NK-92 treated with Interleukin-12 subunit alpha and Interleukin-12 subunit beta, amount 100 ng/mL, for 24 hours (cell line): ENCODE data around the gene PRDM11.

ENCODE experiments used
- DNase-seq: peaks from one replicate; lab custom pipeline; 2025; lab: John Stamatoyannopoulos, UW

The PRDM11 gene

DNA sequence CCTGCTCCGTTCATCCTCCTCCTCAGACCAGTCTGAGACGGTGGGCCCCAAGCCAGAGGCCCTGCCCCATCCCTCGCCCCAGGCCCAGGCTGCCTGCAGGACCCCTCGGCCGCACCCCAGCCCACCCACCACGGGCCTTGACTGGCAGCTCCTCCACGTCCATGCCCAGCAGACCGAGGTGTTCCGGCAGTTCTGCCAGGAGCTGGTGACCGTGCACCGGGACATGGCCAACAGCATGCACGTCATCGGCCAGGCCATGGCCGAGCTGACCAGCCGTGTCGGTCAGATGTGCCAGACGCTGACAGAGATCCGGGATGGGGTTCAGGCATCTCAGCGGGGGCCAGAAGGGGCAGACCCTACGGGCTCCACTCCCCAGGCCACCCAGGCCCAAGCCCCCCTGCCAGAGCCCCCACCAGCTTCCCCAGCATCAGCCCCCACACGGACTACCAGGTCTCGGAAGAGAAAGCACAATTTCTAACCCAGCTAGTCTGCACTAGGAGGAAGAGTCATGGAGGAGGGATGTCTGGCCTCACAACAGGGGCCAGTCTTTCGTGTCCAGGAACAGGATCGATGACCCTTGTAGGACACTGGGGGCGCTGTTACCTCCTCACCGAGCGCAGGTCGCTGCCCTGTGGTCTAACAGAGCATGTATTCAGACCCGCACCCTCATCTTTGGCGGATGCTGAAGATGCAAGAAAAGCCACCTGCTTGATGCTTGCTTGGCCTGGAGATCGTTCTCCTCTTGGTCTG lies 66.3 kb downstream of the PRDM11 start:
- DNase-seq = no peak

DNA sequence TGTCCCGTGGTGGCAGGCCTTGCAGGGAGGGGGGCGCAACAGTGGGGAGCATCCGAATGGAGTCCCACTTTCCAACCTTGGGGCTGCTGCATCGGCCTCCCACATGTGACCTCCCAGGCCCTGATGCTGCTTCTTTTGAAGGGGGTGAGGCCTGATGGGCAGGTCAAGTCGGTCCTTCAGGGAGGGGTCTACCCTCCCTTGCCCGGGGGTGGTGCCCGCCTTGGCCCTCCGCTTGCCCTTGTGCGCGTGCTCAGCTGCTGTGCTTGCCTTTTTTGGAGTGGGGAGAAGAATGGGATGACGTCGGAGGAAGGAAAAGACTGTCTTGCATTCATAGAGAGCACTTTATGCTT lies 66.9 kb downstream of the PRDM11 start:
- no peak for DNase-seq

GRCh38 chr11:45213717-45214116 lies 67.3 kb downstream of the PRDM11 start:
- no peak for DNase-seq

GRCh38 chr11:45215098-45215865 lies 68.8 kb downstream of the PRDM11 start:
- DNase-seq = no peak

DNA sequence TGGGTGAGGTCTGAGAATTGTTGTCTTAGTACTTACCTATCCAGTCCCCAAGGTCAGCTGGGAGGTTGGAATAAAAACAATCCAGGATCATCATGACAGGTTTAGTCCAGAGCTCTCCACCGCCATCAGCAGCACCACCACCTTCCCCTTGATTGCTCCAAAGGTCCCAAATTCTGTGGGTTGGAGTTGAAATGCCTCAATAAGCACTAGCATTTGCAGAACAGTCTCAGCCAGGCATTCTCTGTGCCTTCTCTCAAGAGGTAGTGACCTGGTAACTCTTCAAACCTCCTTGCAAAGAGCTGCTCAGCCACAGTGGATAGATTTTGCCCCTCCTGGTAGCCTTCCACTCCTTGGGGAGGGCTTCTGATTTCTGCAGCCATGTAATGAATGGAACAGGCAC lies 69.6 kb downstream of the PRDM11 start:
- DNase-seq = no peak

GRCh38 chr11:45216901-45217300 lies 70.5 kb downstream of the PRDM11 start:
- no peak for DNase-seq

GRCh38 chr11:45217991-45218390 lies 71.6 kb downstream of the PRDM11 start:
- no peak for DNase-seq

DNA sequence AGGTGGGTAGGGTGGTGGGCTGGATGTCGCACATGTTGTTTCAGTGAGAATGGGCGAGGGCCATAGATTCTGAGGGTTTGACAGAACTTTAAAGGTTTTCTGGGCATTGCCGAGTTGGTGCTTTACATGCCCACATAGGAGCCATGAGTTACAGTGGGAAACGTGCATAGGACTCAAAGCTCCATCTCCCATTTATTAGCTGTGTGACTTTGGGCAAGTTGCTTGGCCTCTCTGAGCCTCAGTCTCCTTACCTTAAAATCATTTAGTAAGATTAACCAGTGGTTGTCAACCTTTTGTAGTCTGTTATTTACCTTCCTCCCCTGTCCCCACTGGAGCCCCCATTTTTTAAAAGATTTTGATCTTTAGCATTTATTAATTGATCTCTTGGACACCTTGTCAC lies 72.3 kb downstream of the PRDM11 start:
- no peak for DNase-seq

GRCh38 chr11:45219411-45219810 lies 73.0 kb downstream of the PRDM11 start:
- DNase-seq = no peak

GRCh38 chr11:45223496-45223895 lies 77.1 kb downstream of the PRDM11 start:
- no peak for DNase-seq

DNA sequence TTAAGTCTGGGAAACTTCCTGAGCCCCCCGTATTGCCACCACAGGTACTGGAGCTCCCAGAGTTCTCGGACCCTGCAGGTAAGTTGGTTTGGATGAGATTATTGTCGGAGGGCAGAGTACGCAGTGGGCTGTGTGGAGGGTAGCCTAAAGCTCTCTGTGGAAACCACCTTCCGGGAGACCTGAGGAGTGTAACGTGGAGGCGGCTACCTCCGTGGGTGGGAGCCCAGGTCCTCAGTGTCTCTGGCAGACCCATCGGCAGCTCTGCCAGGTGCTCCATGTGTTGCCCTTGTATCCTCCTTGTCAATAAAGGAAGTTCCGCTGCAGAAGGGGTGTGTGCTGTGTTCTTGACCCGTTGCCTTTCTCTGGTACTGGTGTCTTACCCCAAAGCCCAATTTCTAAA lies 78.3 kb downstream of the PRDM11 start:
- no peak for DNase-seq

DNA sequence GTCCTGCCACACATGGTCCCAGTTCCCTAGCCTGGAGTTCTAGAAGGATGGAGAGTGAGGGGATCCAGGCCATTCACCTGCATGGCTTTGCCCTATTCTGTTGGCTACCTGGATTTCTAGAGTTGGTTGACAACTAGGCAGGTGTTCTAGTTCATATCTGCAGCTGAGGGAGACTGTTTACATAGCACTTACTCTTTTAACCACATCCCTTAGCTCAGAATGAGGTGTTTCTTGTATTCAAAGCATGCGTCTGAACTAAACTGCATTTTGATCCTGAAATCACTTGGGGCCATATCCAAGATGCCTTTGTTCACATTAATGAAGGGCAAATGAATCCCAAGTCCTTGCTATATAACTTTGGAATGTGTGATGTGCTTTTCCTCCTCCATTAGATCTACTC lies 78.8 kb downstream of the PRDM11 start:
- DNase-seq = no peak

DNA sequence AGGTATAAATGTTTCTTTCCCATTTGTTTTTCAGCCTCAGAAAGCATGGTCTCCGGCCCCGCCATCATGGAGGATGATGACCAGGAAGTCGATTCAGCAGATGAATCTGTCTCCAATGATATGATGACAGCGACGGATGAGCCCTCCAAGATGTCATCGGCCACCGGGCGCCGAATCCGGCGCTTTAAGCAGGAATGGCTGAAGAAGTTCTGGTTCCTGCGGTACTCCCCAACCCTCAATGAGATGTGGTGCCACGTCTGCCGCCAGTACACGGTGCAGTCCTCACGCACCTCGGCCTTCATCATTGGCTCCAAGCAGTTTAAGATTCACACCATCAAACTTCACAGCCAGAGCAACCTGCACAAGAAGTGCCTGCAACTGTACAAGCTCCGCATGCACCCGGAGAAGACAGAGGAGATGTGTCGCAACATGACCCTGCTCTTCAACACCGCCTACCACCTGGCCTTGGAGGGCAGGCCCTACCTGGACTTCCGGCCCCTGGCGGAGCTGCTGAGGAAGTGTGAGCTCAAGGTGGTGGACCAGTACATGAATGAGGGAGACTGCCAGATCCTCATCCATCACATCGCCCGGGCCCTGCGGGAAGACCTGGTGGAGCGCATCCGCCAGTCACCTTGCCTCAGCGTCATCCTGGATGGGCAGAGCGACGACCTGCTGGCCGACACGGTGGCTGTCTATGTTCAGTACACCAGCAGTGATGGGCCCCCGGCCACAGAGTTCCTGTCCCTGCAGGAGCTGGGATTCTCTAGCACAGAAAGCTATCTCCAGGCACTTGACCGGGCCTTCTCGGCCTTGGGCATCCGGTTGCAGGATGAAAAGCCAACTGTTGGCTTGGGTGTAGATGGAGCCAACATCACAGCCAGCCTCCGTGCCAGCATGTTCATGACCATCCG lies 79.8 kb downstream of the PRDM11 start:
- DNase-seq = no peak

GRCh38 chr11:45226901-45227300 lies 80.5 kb downstream of the PRDM11 start:
- DNase-seq = no peak

DNA sequence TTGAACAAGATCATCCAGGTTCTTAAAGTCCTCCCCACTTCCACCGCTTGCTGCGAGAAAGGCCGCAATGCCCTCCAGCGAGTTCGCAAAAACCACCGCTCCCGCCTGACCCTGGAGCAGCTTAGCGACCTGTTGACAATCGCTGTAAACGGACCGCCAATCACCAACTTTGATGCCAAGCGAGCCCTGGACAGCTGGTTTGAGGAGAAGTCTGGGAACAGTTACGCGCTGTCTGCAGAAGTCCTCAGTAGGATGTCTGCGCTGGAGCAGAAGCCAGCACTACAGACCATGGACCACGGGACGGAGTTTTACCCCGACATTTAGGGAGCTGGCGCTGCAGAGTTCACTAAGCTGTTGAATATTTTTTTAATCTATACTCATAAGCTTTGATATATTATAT lies 81.4 kb downstream of the PRDM11 start:
- no peak for DNase-seq

DNA sequence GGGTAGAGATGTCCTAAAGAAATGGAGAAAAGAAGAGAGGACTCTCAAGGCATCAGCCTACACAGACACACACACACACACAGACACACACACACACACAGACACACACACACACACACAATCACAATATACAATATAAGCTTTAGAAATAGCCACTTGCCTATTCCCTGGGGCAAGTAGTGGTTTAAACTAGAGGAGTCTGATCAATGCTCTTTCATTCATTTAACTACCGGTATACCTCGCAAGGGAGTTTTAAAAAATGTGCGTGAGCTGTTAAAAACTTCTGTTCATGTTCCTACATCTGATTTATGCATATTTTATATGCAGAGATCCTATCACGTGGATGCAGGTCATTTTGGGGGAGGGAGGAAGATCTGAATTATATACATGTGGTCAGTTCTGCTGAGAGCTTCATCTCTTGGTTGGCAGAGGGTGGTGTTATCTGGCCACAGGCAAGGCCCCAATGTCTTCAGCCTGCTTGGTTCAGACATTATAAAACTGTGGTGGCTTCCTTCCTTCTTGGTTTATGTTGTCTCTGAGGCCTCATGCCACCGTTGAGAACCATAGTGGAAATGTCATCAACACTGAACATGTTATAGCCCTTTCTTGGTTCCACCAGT lies 83.1 kb downstream of the PRDM11 start:
- DNase-seq = no peak

DNA sequence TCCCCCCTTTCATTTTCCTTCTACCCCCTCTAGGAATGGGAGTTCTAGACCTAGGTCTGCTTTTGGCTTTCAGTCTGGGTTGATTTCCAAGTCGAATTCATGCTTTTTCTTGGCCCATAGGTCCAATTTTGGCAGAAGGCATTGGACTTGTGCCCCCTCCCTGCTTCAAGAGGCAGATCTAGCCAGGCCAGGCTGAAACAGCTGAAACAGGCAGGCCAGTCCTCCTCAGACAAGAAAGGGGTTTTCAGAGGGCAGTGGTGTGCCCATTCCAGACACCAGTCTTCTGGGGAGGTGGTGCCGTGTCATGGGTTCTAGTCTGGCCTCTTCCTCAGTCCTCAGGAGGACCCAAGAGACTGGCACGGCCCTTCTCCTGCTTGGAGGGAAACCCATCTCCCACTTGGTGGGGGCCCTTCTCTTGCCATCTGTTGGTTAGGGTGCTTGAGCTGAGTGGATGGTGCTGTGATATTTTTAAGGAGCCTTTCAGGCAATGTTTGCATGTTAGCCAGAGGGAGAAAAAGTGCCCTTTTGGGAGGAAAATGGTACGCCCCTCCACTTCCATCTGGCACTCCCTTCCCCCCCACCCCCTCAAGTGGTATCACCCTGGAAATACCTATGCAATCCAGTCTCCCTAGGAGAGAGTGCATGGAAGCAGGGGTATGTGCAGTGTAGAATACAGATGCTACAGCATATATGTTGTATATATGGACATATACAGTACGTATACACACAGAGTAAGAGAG lies 86.1 kb downstream of the PRDM11 start:
- no peak for DNase-seq

DNA sequence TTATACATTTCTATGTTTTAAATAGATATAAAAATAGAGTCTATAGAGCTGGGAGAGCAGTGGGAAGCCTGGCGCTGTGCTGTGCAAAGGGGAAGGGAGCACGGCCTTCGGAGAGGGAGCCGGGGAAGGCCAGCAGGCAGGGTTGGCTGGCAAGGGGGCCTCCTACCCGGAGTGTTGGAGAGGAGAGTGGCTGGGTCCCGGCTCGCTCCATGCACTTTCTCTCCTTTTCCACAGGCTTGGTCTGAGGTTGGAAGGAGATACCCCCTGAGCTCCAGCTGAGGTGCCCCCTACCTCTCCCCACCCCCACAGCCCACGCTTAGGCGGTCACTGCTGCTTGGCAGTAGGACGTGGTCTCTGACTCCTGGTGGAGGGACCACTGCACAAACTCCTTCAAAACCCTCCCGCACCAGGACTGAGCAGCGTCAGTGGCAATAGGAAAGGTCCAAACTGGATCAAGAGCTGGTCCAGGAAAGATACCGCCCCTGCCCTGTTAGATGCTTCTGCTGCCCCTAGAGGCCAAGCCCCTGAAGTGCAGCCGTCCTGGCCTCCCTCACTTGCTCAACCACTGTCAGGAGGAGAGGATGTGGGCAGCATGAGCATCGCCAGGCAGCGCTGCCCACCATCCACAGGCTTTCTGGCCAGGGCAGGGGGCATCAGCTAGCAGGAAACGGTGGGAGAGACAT lies 86.8 kb downstream of the PRDM11 start:
- DNase-seq = peak; percentile 45

DNA sequence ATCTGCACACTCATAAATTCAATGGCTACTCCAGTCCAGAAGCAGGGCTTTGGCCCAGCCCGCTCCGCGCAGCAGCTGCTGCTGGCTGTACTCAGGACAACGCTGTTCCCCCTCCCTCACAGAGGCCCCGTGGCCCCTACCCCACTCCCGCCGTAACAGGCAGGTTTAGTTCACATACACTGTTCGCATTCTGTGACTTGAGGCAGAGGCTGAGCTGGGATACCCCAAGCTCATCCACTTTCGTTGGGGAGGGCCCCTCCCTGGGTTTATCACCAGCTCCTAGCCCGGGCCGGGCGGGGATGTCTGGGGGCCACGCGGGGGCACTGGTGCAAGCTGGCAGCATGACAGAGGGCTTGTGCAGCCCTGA lies 87.3 kb downstream of the PRDM11 start:
- no peak for DNase-seq

DNA sequence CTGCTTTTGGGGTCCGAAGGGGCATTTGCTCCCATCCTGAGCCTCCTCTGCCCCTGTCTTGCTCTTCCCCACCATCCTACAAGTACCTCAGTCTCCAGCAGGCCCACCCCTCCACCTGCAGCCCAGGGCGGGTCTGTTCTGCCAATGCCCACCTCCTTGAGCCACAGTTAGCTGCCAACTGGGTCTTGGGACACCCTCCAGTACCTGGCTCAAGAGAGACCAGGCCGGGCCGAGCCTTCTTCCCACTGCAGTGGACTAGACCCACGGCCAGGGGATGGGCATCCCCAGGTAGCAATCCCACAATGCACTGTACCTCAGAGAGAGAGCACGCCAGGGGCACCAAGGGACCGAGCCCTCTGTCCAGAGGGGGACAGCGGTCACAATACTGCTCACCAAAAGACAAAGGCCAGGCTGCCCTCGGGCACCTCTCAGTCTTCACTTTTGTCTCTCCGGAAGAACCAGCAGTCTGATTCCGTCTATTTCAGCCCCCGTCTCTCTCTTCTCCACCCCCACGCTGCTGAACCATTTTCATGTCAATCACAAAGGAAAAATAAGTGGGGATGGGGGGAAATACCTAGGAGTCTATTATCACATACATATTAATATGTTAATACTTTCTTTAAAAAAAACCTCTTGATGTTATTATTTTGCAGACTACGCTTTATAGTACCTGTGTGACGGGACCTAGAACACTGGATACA lies 88.0 kb downstream of the PRDM11 start:
- DNase-seq = no peak
